Endothelial cell of umbilical vein (primary cell): ENCODE measurements around the gene NRARP. TPM values are rescaled to one million over a fixed set of nuclear protein-coding genes. Genes with fewer than 3 reads are reported as not detected.

ENCODE experiments used
- BruUV-seq: library from RNA; stranded (reverse); fragments of 400-500 nt; replicated peaks from 2 replicates; lab custom pipeline; 2021; lab: Mats Ljungman, UMichigan
- CTCF ChIA-PET: fragments of 300-600, 350-600 bp; sonication (Branson Sonifier 250); formaldehyde crosslinking; loops from one replicate; lab custom pipeline; 2021; ENCODE audit warnings: antibody characterized with exemption, inconsistent platforms; lab: Charles Lee
- POLR2A ChIA-PET: fragments of 300-600, 350-600 bp; sonication (Branson Sonifier 250); formaldehyde crosslinking; loops from one replicate; lab custom pipeline; 2021; ENCODE audit warnings: antibody characterized with exemption, inconsistent platforms; lab: Charles Lee
- DNase-seq: peaks from one replicate; pipeline ENCODE4 v3.0.0-alpha.2; 2011; ENCODE audit warnings: low read depth, low spot score
- FAIRE-seq: peaks from 2 replicates; lab custom pipeline; 2011; peaks lifted over from hg19 to GRCh38; lab: Jason Lieb, UNC
- H2AFZ ChIP-seq: 2 replicates; pipeline ENCODE4 v1.6.0; 2012; ENCODE audit warnings: low read depth, low read length, control low read depth, inconsistent platforms
- H3K27ac ChIP-seq: 2 replicates; pipeline ENCODE4 v1.5.1; 2011; ENCODE audit warnings: low read depth, mild to moderate bottlenecking, control low read depth, low read length, moderate library complexity; ENCODE audit not compliant: insufficient read depth
- H3K27me3 ChIP-seq, 2 experiments: 2 replicates each; pipeline versions ENCODE4 v1.6.0 to v1.6.1; 2011; ENCODE audit warnings: low read length in 2 of 2, mixed read lengths in 1 of 2; ENCODE audit not compliant: control insufficient read depth in 2 of 2, insufficient read depth in 2 of 2
- H3K36me3 ChIP-seq, 2 experiments: 2 replicates in 1 of 2; 3 replicates in 1 of 2; pipeline ENCODE4 v1.5.1; 2011; ENCODE audit warnings: low read length in 2 of 2, mild to moderate bottlenecking in 1 of 2, moderate library complexity in 1 of 2; ENCODE audit not compliant: control insufficient read depth in 2 of 2, insufficient read depth in 2 of 2; ENCODE audit errors: extremely low read depth in 1 of 2
- H3K4me1 ChIP-seq: 3 replicates; pipeline ENCODE4 v1.5.1; 2011; ENCODE audit warnings: mild to moderate bottlenecking, low read length; ENCODE audit not compliant: control insufficient read depth, insufficient read depth; ENCODE audit errors: extremely low read depth
- H3K4me2 ChIP-seq: 2 replicates; pipeline ENCODE4 v1.6.1; 2011; ENCODE audit warnings: low read length, control low read depth, mixed read lengths; ENCODE audit not compliant: insufficient read depth
- H3K4me3 ChIP-seq, 3 experiments: fragments of 200-600 bp in 1 of 3; sonication (generic), shearing (Covaris generic) in 1 of 3; replicated peaks in 1 of 3; 2 replicates each; pipeline ENCODE4 v1.5.1; 2011 to 2016; ENCODE audit warnings: control low read depth in 3 of 3, low read length in 3 of 3, mild to moderate bottlenecking in 2 of 3, inconsistent platforms in 1 of 3, low read depth in 1 of 3, moderate library complexity in 1 of 3; ENCODE audit not compliant: insufficient read depth in 1 of 3
- H3K79me2 ChIP-seq: 2 replicates; pipeline ENCODE4 v1.6.0; 2012; ENCODE audit warnings: low read length, inconsistent platforms; ENCODE audit not compliant: control insufficient read depth, insufficient read depth
- H3K9ac ChIP-seq: replicated peaks from 2 replicates; pipeline ENCODE3; 2011; ENCODE audit warnings: low read length, control low read depth; ENCODE audit not compliant: insufficient read depth; ENCODE audit errors: extremely low read depth
- H3K9me1 ChIP-seq: replicated peaks from 3 replicates; pipeline ENCODE4 v1.6.0; 2011; ENCODE audit warnings: mild to moderate bottlenecking, low read length; ENCODE audit not compliant: control insufficient read depth, insufficient read depth; ENCODE audit errors: extremely low read depth
- H3K9me3 ChIP-seq: replicated peaks from 2 replicates; pipeline ENCODE4 v1.5.1; 2012; ENCODE audit warnings: low read length, inconsistent platforms; ENCODE audit not compliant: control insufficient read depth, insufficient read depth
- H4K20me1 ChIP-seq: replicated peaks from 2 replicates; pipeline ENCODE3; 2011; ENCODE audit warnings: mild to moderate bottlenecking, low read length; ENCODE audit not compliant: control insufficient read depth, insufficient read depth; ENCODE audit errors: extremely low read depth
- CTCF ChIP-seq, 2 donors: IDR thresholded peaks; 1 replicate in 1 of 2; 2 replicates in 1 of 2; pipeline ENCODE4 v1.5.1; 2011; ENCODE audit warnings: low read length in 2 of 2, mild to moderate bottlenecking in 2 of 2, moderate library complexity in 2 of 2, control low read depth in 1 of 2, inconsistent platforms in 1 of 2, low read depth in 1 of 2; ENCODE audit not compliant: insufficient read depth in 1 of 2; ENCODE audit errors: extremely low read depth in 1 of 2
- EZH2 ChIP-seq: IDR thresholded peaks from 2 replicates; pipeline ENCODE4 v1.6.1; 2012; ENCODE audit warnings: borderline replicate concordance, low read depth, mild to moderate bottlenecking, moderate library complexity, low read length, inconsistent platforms; ENCODE audit not compliant: severe bottlenecking
- FOS ChIP-seq: IDR thresholded peaks from 2 replicates; pipeline ENCODE4 v1.6.1; 2011; ENCODE audit warnings: mild to moderate bottlenecking, low read length, moderate library complexity, borderline replicate concordance; ENCODE audit not compliant: insufficient read depth
- JUN ChIP-seq: IDR thresholded peaks from 2 replicates; pipeline ENCODE4 v1.6.1; 2011; ENCODE audit warnings: borderline replicate concordance, low read depth; ENCODE audit not compliant: insufficient read length, insufficient read depth
- MAX ChIP-seq: IDR thresholded peaks from 2 replicates; pipeline ENCODE4 v1.6.1; 2011; ENCODE audit not compliant: insufficient read depth, insufficient read length
- MYC ChIP-seq: IDR thresholded peaks from one replicate; pipeline ENCODE4 v1.6.1; 2011; ENCODE audit warnings: mild to moderate bottlenecking, low read depth, low read length
- POLR2A ChIP-seq: IDR thresholded peaks from 2 replicates; pipeline ENCODE4 v1.6.1; 2012; ENCODE audit warnings: low read depth, mild to moderate bottlenecking, control low read depth, low read length
- POLR2AphosphoS5 ChIP-seq: IDR thresholded peaks from 2 replicates; pipeline ENCODE4 v1.6.1; 2012; ENCODE audit warnings: low read depth, mild to moderate bottlenecking, control low read depth, low read length, moderate library complexity; ENCODE audit not compliant: insufficient read depth
- dilution Hi-C: fragments of 300-500 bp; cut with MboI; formaldehyde crosslinking; loops from one replicate; pipeline ENCODE4 v1.15.0; 2019; ENCODE audit warnings: low sequenced_read_pairs; ENCODE audit not compliant: extremely low pct_ligation_motif_present
- intact Hi-C: fragments of 100-400 bp; cut with micrococcal nuclease; formaldehyde crosslinking; loops from one replicate; pipeline ENCODE4 v1.10.0; 2022
- polyA plus RNA-seq, 4 experiments: library from polyadenylated mRNA; depleted of rRNA in 3 of 4; stranded (reverse) in 3 of 4; unstranded in 1 of 4; fragments of >200 nt; gene quantifications; 2 replicates each; pipeline versions ENCODE4 v1.2.1 to v1.2.3, GENCODE V29; 2011 to 2012; ENCODE audit warnings: missing spikeins in 1 of 4
- total RNA-seq: library from RNA; stranded (reverse); gene quantifications from 2 replicates; pipeline ENCODE4 v1.2.3, GENCODE V29; 2021

The NRARP gene
- total and polyA plus RNA-seq, 2 donors (not counting 3 experiments of a cell fraction or from before 2014, with no cell fraction given), result 50.0 to 72.9 TPM

- H3K9me3 ChIP-seq, result no peaks in the 10 kb centered on the region
- DNase-seq (no peak), FAIRE-seq (no peak)
- POLR2A ChIA-PET, result interaction anchor here (4.9 kb wide), 1 partner anchor 9 kb away, joined by 66 read pairs; the partner anchor contains the start of gene TUBB4B
- H3K27ac ChIP-seq, result no peak overlapping the region
- CTCF ChIA-PET, result no interaction called here
- no peak overlapping the region for H3K9ac ChIP-seq
- no peaks in the 10 kb centered on the region for H3K36me3 ChIP-seq
- dilution Hi-C loops, result no loop called here
- H3K9me1 ChIP-seq, result no peaks in the 10 kb centered on the region
- TF ChIP-seq MYC (no peak), EZH2 (no peak), JUN (no peak), CTCF (IDR thresholded peaks at IDR 0.05; ENCODE audit: extremely low read depth in 1 of 2, insufficient read depth in 1 of 2, low read depth in 1 of 2, low read length in 2 of 2) (no peak), MAX (no peak), FOS (no peak), POLR2A (no peak), POLR2AphosphoS5 (no peak)
- H3K4me2 ChIP-seq, result no peak overlapping the region
- no peak overlapping the region for H2AFZ ChIP-seq
- H3K4me3 ChIP-seq, result no peak overlapping the region
- no peaks in the 10 kb centered on the region for H3K27me3 ChIP-seq
- H4K20me1 ChIP-seq, result no peaks in the 10 kb centered on the region
- BruUV-seq, result no TSS peak
- H3K4me1 ChIP-seq, result peaks cover 13% of the 10 kb centered on the region
- intact Hi-C loops, result no loop called here
- peaks cover 14% of the 10 kb centered on the region for H3K79me2 ChIP-seq
Observed at GRCh38 chr9:137251490-137252268, 50.4 kb downstream of the NRARP start.
